ENCODE data around the gene TMOD4. TPM values are rescaled to one million over a fixed set of nuclear protein-coding genes. Genes with fewer than 3 reads are reported as not detected.
"Not testable (repeated sequence)": the region's sequence is repeated elsewhere in the genome, so short reads cannot be mapped to it uniquely, and the experiment has no call there.

TMOD4 gene
- total and polyA plus RNA-seq, 2 of the 13 experiments (the other 11 are each of a cell fraction or from before 2014, with no cell fraction given) = 0.66 TPM; not detected in 1

GRCh38 chr1:151211972-151212705, 36.4 kb upstream of the TMOD4 start (continued):
- TF ChIP-seq ZNF883 (CRISPR knock-in tag; IDR thresholded peaks at IDR 0.05; ENCODE audit: not compliant biosample characterization) = no peak
- TF ChIP-seq SRSF1 (optimal IDR thresholded peaks at IDR 0.05; ENCODE audit: low read depth, low read length) = no peak

GRCh38 chr1:151210830-151211229, 35.0 kb upstream of the TMOD4 start:
- H3K27ac ChIP-seq (ENCODE audit: extremely low read length, insufficient read depth, low read length) = no peak overlapping the region
- H3K4me3 ChIP-seq (replicated peaks in 1 of 3; ENCODE audit: insufficient read depth in 1 of 3, low read depth in 2 of 3, low read length in 3 of 3) = no peak overlapping the region
- intact Hi-C loops (cut with micrococcal nuclease; ENCODE audit: unreplicated experiment) (no loop called here), in situ Hi-C loops (cut with HindIII; ENCODE audit: extremely low pct_ligation_motif_present, low pct_unique_long_range_greater_than_20kb) (no loop called here)
- H2AFZ ChIP-seq (ENCODE audit: low read length) = no peak overlapping the region
- peaks cover 8% of the 10 kb centered on the region for H3K4me1 ChIP-seq (ENCODE audit: insufficient read depth, low read length)
- TF ChIP-seq ATF7 (IDR thresholded peaks at IDR 0.05) (peak; percentile 63), ATF7 (CRISPR knock-in tag; IDR thresholded peaks at IDR 0.05) (no peak), NCOA5 (CRISPR knock-in tag; IDR thresholded peaks at IDR 0.05) (no peak)
- ATAC-seq = no peak
- CTCF ChIA-PET (ENCODE audit: low intra/inter-chr PET ratio, low total read pairs) = no interaction called here
- H3K4me2 ChIP-seq (ENCODE audit: low read depth, low read length) = no peak overlapping the region
- H4K20me1 ChIP-seq (ENCODE audit: insufficient read depth, low read length) = peaks cover 8% of the 10 kb centered on the region; the same call in 1 of the 2 replicates
- DNase-seq (ENCODE audit: low spot score) = no peak
- no peaks in the 10 kb centered on the region for H3K9me3 ChIP-seq (ENCODE audit: low read length)
- no TSS peak for BruUV-seq (replicated peaks)
- POLR2A ChIA-PET = no interaction called here
- H3K27me3 ChIP-seq (ENCODE audit: control insufficient read depth in 1 of 2, insufficient read depth in 2 of 2, low read length in 2 of 2) = no peaks in the 10 kb centered on the region
- peaks cover 5 to 39% of the 10 kb centered on the region in 2 experiments; a peak in 4 of 5 replicates for H3K36me3 ChIP-seq (replicated peaks in 1 of 2; ENCODE audit: control insufficient read depth in 1 of 2, insufficient read depth in 2 of 2, low read length in 2 of 2)
- FAIRE-seq = no peak
- H3K9ac ChIP-seq (ENCODE audit: insufficient read depth, low read depth, low read length) = no peak overlapping the region
- H3K79me2 ChIP-seq (ENCODE audit: insufficient read depth, low read length) = peaks cover 46% of the 10 kb centered on the region
- 100% methylated on average over 1 of the region's 1 CpG for WGBS (ENCODE audit: low lambda C conversion rate)

GRCh38 chr1:151205381-151205965, 29.7 kb upstream of the TMOD4 start:
- H3K36me3 ChIP-seq (replicated peaks in 1 of 2; ENCODE audit: control insufficient read depth in 1 of 2, insufficient read depth in 2 of 2, low read length in 2 of 2) = peaks cover 5 to 42% of the 10 kb centered on the region in 2 experiments; a peak in 4 of 5 replicates
- intact Hi-C loops (cut with micrococcal nuclease; ENCODE audit: unreplicated experiment) = not testable (repeated sequence)

More at GRCh38 chr1:151205381-151205965, 29.7 kb upstream of the TMOD4 start:
- H3K4me2 ChIP-seq (ENCODE audit: low read depth, low read length); H3K27ac ChIP-seq (ENCODE audit: extremely low read length, insufficient read depth, low read length); H3K9ac ChIP-seq (ENCODE audit: insufficient read depth, low read depth, low read length); CTCF ChIA-PET (ENCODE audit: low intra/inter-chr PET ratio, low total read pairs); H3K27me3 ChIP-seq (ENCODE audit: control insufficient read depth in 1 of 2, insufficient read depth in 2 of 2, low read length in 2 of 2); H2AFZ ChIP-seq (ENCODE audit: low read length); BruUV-seq (replicated peaks); FAIRE-seq; DNase-seq (ENCODE audit: low spot score); in situ Hi-C loops (cut with HindIII; ENCODE audit: extremely low pct_ligation_motif_present, low pct_unique_long_range_greater_than_20kb); H3K9me3 ChIP-seq (ENCODE audit: low read length); H3K4me3 ChIP-seq (replicated peaks in 1 of 3; ENCODE audit: insufficient read depth in 1 of 3, low read depth in 2 of 3, low read length in 3 of 3); ATAC-seq: not testable (repeated sequence)
- POLR2A ChIA-PET = interaction anchor here (1.2 kb wide), 1 partner anchor 17 kb away, joined by 3 read pairs; no protein-coding TSS in a partner anchor
- Histone ChIP-seq H3K4me1 (ENCODE audit: insufficient read depth, low read length) (peaks cover 36% of the 10 kb centered on the region), H3K79me2 (ENCODE audit: insufficient read depth, low read length) (peaks cover 61% of the 10 kb centered on the region), H4K20me1 (ENCODE audit: insufficient read depth, low read length) (peaks cover 30% of the 10 kb centered on the region)
- WGBS (ENCODE audit: low lambda C conversion rate) = 95% methylated on average over 12 of the region's 12 CpGs

All from HepG2 (cell line).